ENCODE results near the gene HOXB5. TPM values are rescaled to one million over a fixed set of nuclear protein-coding genes. Genes with fewer than 3 reads are reported as not detected.

The HOXB5 gene
- total and polyA plus RNA-seq, 2 of the 4 experiments (the other 2 are of a cell fraction): 0.54 to 18.0 TPM

DNA sequence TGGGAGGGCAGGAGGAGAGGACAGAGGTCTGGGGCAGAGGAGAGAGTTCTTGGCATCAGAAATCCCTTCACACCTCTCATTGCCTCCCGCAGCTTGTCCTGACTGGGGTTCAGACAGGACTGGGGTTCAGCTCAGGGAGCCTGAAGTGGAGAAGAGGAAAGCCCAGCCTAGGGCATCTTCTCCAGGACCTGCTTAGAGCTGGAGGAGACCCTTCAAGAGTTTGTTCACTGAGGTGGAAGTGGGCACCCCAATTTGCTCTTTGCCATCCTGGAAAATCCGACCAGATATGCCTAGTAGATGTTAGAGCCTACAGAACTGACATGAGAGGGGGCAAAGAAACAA is 5.5 kb downstream of the HOXB5 start (continued):
- TF ChIP-seq FOS (IDR thresholded peaks at IDR 0.05; ENCODE audit: low read depth, low read length) (no peak), SMC3 (IDR thresholded peaks at IDR 0.05; ENCODE audit: low read depth, low read length) (no peak), MXI1 (IDR thresholded peaks at IDR 0.05; ENCODE audit: borderline replicate concordance, low read depth, low read length) (no peak)
- TF ChIP-seq, protein P1, sequence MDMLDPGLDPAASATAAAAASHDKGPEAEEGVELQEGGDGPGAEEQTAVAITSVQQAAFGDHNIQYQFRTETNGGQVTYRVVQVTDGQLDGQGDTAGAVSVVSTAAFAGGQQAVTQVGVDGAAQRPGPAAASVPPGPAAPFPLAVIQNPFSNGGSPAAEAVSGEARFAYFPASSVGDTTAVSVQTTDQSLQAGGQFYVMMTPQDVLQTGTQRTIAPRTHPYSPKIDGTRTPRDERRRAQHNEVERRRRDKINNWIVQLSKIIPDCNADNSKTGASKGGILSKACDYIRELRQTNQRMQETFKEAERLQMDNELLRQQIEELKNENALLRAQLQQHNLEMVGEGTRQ (IDR thresholded peaks at IDR 0.05; ENCODE audit: low read depth, low read length): no peak
